Thymus (tissue), 11 donors: ENCODE results near the gene VSTM4. TPM values are rescaled to one million over a fixed set of nuclear protein-coding genes. Genes with fewer than 3 reads are reported as not detected.

ENCODE experiments used
- DNase-seq, 9 donors: peaks; one replicate each; pipeline ENCODE4 v3.0.0-alpha.2; 2013; ENCODE audit warnings: low spot score in 9 of 9, low read depth in 6 of 9, missing footprints in 1 of 9
- H3K27ac ChIP-seq, 2 donors: one replicate each; pipeline ENCODE4 v1.5.1; 2013; ENCODE audit warnings: control low read depth in 1 of 2, low read depth in 1 of 2, low read length in 1 of 2, mild to moderate bottlenecking in 1 of 2, moderate library complexity in 1 of 2
- H3K27me3 ChIP-seq, 2 donors: one replicate each; pipeline ENCODE4 v1.5.1; 2013; ENCODE audit warnings: low read length in 1 of 2; ENCODE audit not compliant: control insufficient read depth in 2 of 2, insufficient read depth in 1 of 2
- H3K36me3 ChIP-seq, 2 donors: one replicate each; pipeline ENCODE4 v1.5.1; 2013; ENCODE audit warnings: low read length in 1 of 2, mild to moderate bottlenecking in 1 of 2, moderate library complexity in 1 of 2; ENCODE audit not compliant: control insufficient read depth in 2 of 2, insufficient read depth in 2 of 2
- H3K4me1 ChIP-seq, 2 donors: one replicate each; pipeline ENCODE4 v1.5.1; 2013; ENCODE audit warnings: low read length in 2 of 2; ENCODE audit not compliant: control insufficient read depth in 2 of 2, insufficient read depth in 2 of 2
- H3K4me3 ChIP-seq, 2 donors: one replicate each; pipeline ENCODE4 v1.5.1; 2013; ENCODE audit warnings: low read length in 2 of 2, control low read depth in 1 of 2, mild to moderate bottlenecking in 1 of 2
- H3K9me3 ChIP-seq, 2 donors: one replicate each; pipeline ENCODE4 v1.5.1; 2013; ENCODE audit warnings: low read length in 1 of 2, mild to moderate bottlenecking in 1 of 2; ENCODE audit not compliant: control insufficient read depth in 2 of 2, insufficient read depth in 1 of 2
- WGBS: extraction: QIAGEN DNeasy Blood & Tissue Kit; methylation state at CpG from one replicate; pipeline ENCODE4 v1.1.7; 2013; 5-methylcytosine and 5-hydroxymethylcytosine counted together
- polyA plus RNA-seq: library from polyadenylated mRNA; stranded (reverse); fragments of 200-250 nt; gene quantifications from one replicate; pipeline ENCODE4 v1.2.3, GENCODE V29; 2013
- total RNA-seq: library from RNA; stranded (reverse); fragments of 120-200 nt; gene quantifications from one replicate; pipeline ENCODE4 v1.2.4, GENCODE V29; 2013
- donor health status: healthy.

VSTM4 gene
- total and polyA plus RNA-seq, 2 donors: 2.3 to 3.4 TPM

DNA sequence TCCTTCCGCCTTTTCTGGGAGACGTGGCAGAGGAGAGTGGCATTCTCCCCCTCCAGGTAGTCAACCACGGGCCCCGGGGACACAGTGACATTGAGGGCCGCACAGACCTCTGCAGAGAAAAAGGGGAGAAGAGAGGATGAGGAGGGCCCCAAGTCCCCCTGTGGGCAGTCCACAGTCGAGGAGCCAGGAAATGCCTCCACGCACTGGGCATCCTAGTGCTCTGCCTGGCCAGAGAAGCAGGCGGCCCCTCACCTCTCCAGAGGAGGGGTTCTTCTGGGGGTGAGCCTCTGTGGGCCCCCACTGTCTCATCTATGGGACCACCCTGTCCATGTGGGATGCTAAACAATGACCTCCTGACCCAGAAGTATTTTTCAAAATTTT, 7.4 kb downstream of the VSTM4 start:
- no peaks in the 10 kb centered on the region for H3K27me3 ChIP-seq
- no peaks in the 10 kb centered on the region for H3K36me3 ChIP-seq
- H3K27ac ChIP-seq: no peak overlapping the region
- no peak overlapping the region for H3K4me3 ChIP-seq
- 97% methylated on average over 8 of the region's 8 CpGs for WGBS
- DNase-seq: no peak
- H3K4me1 ChIP-seq: peaks cover 0 to 25% of the 10 kb centered on the region in 2 donors
- H3K9me3 ChIP-seq: no peaks in the 10 kb centered on the region

GRCh38 chr10:49107111-49107886, 8.0 kb downstream of the VSTM4 start:
- no peaks in the 10 kb centered on the region for H3K9me3 ChIP-seq
- 99% methylated on average over 17 of the region's 17 CpGs for WGBS
- H3K36me3 ChIP-seq: no peaks in the 10 kb centered on the region
- no peaks in the 10 kb centered on the region for H3K27me3 ChIP-seq
- no peak overlapping the region for H3K4me3 ChIP-seq
- DNase-seq: no peak
- no peak overlapping the region for H3K27ac ChIP-seq
- peaks cover 0 to 23% of the 10 kb centered on the region in 2 donors for H3K4me1 ChIP-seq

- DNase-seq: no peak
- Histone ChIP-seq H3K4me1 (peaks cover 0 to 23% of the 10 kb centered on the region in 2 donors), H3K36me3 (no peaks in the 10 kb centered on the region), H3K27me3 (no peaks in the 10 kb centered on the region), H3K27ac (no peak overlapping the region), H3K4me3 (no peak overlapping the region), H3K9me3 (no peaks in the 10 kb centered on the region)
- 88% methylated on average over 7 of the region's 7 CpGs for WGBS
Observed at GRCh38 chr10:49106451-49106850, 8.9 kb downstream of the VSTM4 start.

DNA sequence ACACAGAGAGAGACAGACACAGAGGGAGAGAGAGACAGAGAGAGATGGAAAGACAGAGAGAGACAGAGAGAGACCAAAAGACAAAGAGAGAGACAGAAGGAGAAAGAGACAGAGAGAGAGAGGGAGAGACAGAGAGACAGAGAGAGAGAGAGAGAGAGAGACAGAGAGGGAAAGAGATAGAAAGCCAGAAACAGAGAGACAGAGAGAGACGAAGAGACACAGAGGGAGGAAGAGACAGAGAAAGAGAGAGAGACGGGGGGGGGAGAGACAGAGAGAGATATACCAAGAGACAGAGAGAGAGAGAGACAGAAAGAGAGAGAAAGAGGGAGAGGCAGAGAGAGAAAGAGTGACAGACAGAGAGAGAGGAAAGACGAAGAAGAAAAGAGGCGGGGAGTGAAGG, 10.2 kb downstream of the VSTM4 start:
- Histone ChIP-seq H3K4me1 (peaks cover 0 to 21% of the 10 kb centered on the region in 2 donors), H3K27ac (no peak overlapping the region), H3K4me3 (no peak overlapping the region), H3K36me3 (no peaks in the 10 kb centered on the region), H3K27me3 (no peaks in the 10 kb centered on the region), H3K9me3 (no peaks in the 10 kb centered on the region)
- no peak for DNase-seq
- WGBS: 84% methylated on average over 4 of the region's 4 CpGs

- DNase-seq: no peak
- 96% methylated on average over 5 of the region's 5 CpGs for WGBS
- H3K9me3 ChIP-seq: no peaks in the 10 kb centered on the region
Observed at GRCh38 chr10:49104323-49104722, 11.0 kb downstream of the VSTM4 start.

GRCh38 chr10:49103761-49104160, 11.6 kb downstream of the VSTM4 start:
- no peak overlapping the region for H3K4me3 ChIP-seq
- 92% methylated on average over 4 of the region's 4 CpGs for WGBS
- H3K36me3 ChIP-seq: no peaks in the 10 kb centered on the region
- no peak overlapping the region for H3K27ac ChIP-seq
- no peaks in the 10 kb centered on the region for H3K27me3 ChIP-seq
- no peak for DNase-seq
- H3K9me3 ChIP-seq: no peaks in the 10 kb centered on the region
- peaks cover 0 to 17% of the 10 kb centered on the region in 2 donors for H3K4me1 ChIP-seq

More at GRCh38 chr10:49104323-49104722, 11.0 kb downstream of the VSTM4 start:
- no peak overlapping the region for H3K4me3 ChIP-seq
- no peak overlapping the region for H3K27ac ChIP-seq
- H3K36me3 ChIP-seq: no peaks in the 10 kb centered on the region
- peaks cover 0 to 17% of the 10 kb centered on the region in 2 donors for H3K4me1 ChIP-seq
- H3K27me3 ChIP-seq: no peaks in the 10 kb centered on the region

DNA sequence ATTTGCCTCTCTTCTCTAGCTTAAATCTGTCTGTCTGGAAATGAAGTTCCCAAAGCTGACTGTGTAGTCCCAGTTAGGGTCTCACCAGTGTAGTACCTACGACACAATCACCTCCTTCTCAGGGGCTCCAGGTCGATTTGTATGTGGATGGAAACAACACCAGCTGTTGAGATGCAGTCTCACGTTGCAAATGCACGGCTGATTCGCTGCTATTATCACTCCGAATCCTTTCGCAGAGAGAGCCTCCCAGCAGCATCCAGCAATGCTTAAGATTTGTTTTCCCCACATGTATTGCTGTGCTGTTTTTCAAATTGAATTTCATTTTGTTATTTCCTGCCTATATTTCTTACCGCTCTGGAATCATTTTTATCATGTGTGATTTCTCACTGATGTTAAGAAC, 16.3 kb downstream of the VSTM4 start:
- Histone ChIP-seq H3K27me3 (no peaks in the 10 kb centered on the region), H3K9me3 (no peaks in the 10 kb centered on the region), H3K4me1 (no peaks in the 10 kb centered on the region), H3K27ac (no peak overlapping the region), H3K36me3 (no peaks in the 10 kb centered on the region), H3K4me3 (no peak overlapping the region)
- 95% methylated on average over 8 of the region's 8 CpGs for WGBS
- DNase-seq: no peak

- H3K4me3 ChIP-seq: no peak overlapping the region
- WGBS: 94% methylated on average over 8 of the region's 8 CpGs
Observed at GRCh38 chr10:49096890-49097445, 18.4 kb downstream of the VSTM4 start.

GRCh38 chr10:49094646-49095045, 20.7 kb downstream of the VSTM4 start:
- DNase-seq: no peak

More at GRCh38 chr10:49096890-49097445, 18.4 kb downstream of the VSTM4 start:
- H3K4me1 ChIP-seq: no peaks in the 10 kb centered on the region
- no peak for DNase-seq
- no peaks in the 10 kb centered on the region for H3K27me3 ChIP-seq
- H3K27ac ChIP-seq: no peak overlapping the region
- no peaks in the 10 kb centered on the region for H3K9me3 ChIP-seq
- H3K36me3 ChIP-seq: no peaks in the 10 kb centered on the region

More at GRCh38 chr10:49094646-49095045, 20.7 kb downstream of the VSTM4 start:
- 93% methylated on average over 4 of the region's 4 CpGs for WGBS
- Histone ChIP-seq H3K9me3 (no peaks in the 10 kb centered on the region), H3K36me3 (no peaks in the 10 kb centered on the region), H3K27me3 (no peaks in the 10 kb centered on the region), H3K4me1 (peaks cover 0 to 5% of the 10 kb centered on the region in 2 donors), H3K4me3 (no peak overlapping the region), H3K27ac (no peak overlapping the region)
